PFSK-1 (cell line): ENCODE data around the gene ADCY2.

Source experiments
- FOXP2 ChIP-seq: optimal IDR thresholded peaks from 2 replicates; pipeline ENCODE3; 2011; ENCODE audit warnings: borderline replicate concordance, control low read depth, inconsistent platforms; ENCODE audit not compliant: insufficient read depth; ENCODE audit errors: extremely low read length, extremely low read depth
- POLR2AphosphoS5 ChIP-seq: IDR thresholded peaks from 2 replicates; pipeline ENCODE4 v1.6.1; 2012; ENCODE audit warnings: low read depth, mild to moderate bottlenecking, control low read depth, low read length, moderate library complexity
- SIN3A ChIP-seq: IDR thresholded peaks from 2 replicates; pipeline ENCODE4 v1.6.1; 2012; ENCODE audit warnings: mild to moderate bottlenecking, low read length, moderate library complexity, borderline replicate concordance; ENCODE audit not compliant: insufficient read depth
- TAF1 ChIP-seq: IDR thresholded peaks from 2 replicates; pipeline ENCODE4 v1.6.1; 2012; ENCODE audit warnings: low read length, control low read depth, borderline replicate concordance; ENCODE audit not compliant: insufficient read depth
- TF ChIP-seq, protein P1 (sequence below), 2 experiments: IDR thresholded peaks; 2 replicates each; pipeline versions ENCODE4 v1.6.1 to v1.8.0; 2011 to 2012; ENCODE audit warnings: low read depth in 2 of 2, low read length in 2 of 2, control low read depth in 1 of 2, inconsistent platforms in 1 of 2, mild to moderate bottlenecking in 1 of 2, moderate library complexity in 1 of 2; ENCODE audit not compliant: insufficient read depth in 1 of 2

ADCY2 gene

DNA sequence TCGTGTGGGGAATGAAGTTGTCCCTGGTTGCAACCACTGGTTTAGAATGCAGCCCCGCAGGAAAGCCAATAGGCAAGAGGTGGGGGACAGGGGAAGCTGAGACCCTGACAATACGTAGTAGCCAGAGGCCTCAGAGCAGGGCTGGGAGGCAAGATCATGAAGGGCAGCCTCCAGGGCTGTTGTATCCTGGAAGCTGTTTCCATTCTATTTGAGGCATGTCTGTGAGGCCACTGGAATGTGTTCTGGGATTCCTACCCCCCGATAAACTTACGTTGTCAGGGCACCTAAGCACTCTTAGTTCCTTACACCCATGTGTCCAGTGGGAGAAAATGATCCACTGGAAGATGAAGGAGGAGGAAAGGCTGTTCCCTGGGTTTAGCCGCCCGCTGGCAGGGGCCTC is 277.7 kb downstream of the ADCY2 start:
- TF ChIP-seq TAF1 = no peak
- TF ChIP-seq SIN3A = no peak
- TF ChIP-seq, protein P1, sequence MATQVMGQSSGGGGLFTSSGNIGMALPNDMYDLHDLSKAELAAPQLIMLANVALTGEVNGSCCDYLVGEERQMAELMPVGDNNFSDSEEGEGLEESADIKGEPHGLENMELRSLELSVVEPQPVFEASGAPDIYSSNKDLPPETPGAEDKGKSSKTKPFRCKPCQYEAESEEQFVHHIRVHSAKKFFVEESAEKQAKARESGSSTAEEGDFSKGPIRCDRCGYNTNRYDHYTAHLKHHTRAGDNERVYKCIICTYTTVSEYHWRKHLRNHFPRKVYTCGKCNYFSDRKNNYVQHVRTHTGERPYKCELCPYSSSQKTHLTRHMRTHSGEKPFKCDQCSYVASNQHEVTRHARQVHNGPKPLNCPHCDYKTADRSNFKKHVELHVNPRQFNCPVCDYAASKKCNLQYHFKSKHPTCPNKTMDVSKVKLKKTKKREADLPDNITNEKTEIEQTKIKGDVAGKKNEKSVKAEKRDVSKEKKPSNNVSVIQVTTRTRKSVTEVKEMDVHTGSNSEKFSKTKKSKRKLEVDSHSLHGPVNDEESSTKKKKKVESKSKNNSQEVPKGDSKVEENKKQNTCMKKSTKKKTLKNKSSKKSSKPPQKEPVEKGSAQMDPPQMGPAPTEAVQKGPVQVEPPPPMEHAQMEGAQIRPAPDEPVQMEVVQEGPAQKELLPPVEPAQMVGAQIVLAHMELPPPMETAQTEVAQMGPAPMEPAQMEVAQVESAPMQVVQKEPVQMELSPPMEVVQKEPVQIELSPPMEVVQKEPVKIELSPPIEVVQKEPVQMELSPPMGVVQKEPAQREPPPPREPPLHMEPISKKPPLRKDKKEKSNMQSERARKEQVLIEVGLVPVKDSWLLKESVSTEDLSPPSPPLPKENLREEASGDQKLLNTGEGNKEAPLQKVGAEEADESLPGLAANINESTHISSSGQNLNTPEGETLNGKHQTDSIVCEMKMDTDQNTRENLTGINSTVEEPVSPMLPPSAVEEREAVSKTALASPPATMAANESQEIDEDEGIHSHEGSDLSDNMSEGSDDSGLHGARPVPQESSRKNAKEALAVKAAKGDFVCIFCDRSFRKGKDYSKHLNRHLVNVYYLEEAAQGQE (IDR thresholded peaks at IDR 0.05; ENCODE audit: insufficient read depth in 1 of 2, low read depth in 2 of 2, low read length in 2 of 2) = no peak
- TF ChIP-seq POLR2AphosphoS5 = no peak
- TF ChIP-seq FOXP2 = no peak

DNA sequence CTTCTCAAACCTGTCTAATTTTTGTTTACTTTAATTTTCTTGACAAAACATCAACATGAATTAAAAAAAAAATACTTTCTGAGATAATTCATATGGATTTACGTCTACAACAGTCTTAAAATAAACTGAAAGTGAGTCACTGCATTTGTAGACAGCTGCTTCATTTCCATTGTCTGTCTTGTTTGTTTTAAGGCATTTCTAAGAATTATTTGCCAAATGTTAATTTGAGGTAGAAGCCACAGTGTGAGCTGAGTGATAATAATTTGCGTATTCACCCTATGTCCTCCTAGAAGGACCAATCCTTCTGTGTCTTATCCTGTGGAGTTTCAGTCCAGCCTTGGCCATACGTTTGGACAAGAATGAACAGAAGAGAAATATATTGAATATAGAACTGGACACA is 280.5 kb downstream of the ADCY2 start:
- TF ChIP-seq, protein P1 (IDR thresholded peaks at IDR 0.05; ENCODE audit: insufficient read depth in 1 of 2, low read depth in 2 of 2, low read length in 2 of 2) = no peak
- TF ChIP-seq TAF1 (no peak), FOXP2 (no peak), POLR2AphosphoS5 (no peak), SIN3A (no peak)

DNA sequence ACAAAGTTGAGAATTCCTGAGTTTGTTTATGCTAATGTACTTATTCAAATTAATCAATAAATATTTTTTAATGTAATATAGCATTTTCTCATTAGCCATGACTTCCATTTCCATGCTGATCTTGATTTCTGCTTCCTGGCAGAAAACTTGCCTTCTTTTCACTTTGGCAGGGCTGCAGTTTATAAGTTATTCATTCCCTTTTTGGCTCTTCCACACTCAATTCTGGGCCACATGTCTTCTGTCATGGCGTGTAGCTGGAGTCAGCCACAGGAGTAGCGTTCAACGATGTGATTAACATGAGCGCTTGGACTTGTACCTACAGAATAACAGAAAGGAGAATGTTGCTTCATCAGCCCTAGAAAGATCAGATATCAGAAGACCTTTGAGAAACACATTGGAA is 282.1 kb downstream of the ADCY2 start:
- TF ChIP-seq, protein P1 (IDR thresholded peaks at IDR 0.05; ENCODE audit: insufficient read depth in 1 of 2, low read depth in 2 of 2, low read length in 2 of 2) = no peak
- TF ChIP-seq SIN3A (no peak), POLR2AphosphoS5 (no peak), TAF1 (no peak), FOXP2 (no peak)

DNA sequence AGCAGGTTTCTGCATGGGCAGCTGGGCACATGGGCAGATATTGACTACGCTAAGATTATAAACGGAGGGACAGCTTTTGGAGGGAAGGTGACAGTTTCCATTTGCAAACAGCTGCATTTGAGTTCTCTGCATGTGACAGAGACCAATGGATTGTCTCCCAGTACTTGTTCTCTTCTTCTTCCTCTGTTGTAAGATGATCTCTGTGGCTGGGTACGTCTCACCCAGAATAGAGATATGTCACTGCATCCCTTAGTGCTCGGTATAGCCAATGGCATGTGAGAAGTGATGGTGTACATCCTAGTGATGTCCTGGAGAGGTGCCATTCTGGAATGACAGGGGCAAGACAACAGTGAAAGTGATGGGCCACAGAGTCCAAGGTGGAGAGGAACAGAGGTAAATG is 283.7 kb downstream of the ADCY2 start:
- TF ChIP-seq, protein P1 (IDR thresholded peaks at IDR 0.05; ENCODE audit: insufficient read depth in 1 of 2, low read depth in 2 of 2, low read length in 2 of 2) = no peak
- TF ChIP-seq TAF1 (no peak), FOXP2 (no peak), POLR2AphosphoS5 (no peak), SIN3A (no peak)

DNA sequence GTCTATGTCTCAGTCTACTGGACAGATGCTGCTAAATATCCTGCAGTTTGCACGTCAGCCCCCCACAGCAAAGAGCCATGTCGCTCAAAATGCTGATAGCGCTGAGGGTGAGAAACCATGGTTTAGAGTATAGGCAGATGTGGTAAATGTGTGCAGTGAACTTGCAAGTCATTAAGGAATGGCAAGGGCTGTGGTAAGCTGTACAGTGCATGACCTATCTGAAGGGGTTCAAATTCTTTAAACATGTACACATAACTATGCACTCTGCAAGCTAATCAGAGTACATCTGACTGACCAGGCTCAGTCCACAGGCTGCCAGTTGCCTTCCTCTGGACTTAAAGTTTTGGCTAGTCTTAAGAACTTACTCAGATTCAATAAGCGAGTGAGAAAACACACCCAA is 284.3 kb downstream of the ADCY2 start:
- TF ChIP-seq POLR2AphosphoS5 (no peak), SIN3A (no peak), TAF1 (no peak), FOXP2 (no peak)
- TF ChIP-seq, protein P1 (IDR thresholded peaks at IDR 0.05; ENCODE audit: insufficient read depth in 1 of 2, low read depth in 2 of 2, low read length in 2 of 2) = no peak
